NCI-H526 treated with DMSO at 0.1 percent for 48 hours (cell line): Measurements from ENCODE around the gene GDPD3.

Experiments used
- DNase-seq: peaks from one replicate; lab custom pipeline; 2025; lab: John Stamatoyannopoulos, UW

GDPD3 gene

DNA sequence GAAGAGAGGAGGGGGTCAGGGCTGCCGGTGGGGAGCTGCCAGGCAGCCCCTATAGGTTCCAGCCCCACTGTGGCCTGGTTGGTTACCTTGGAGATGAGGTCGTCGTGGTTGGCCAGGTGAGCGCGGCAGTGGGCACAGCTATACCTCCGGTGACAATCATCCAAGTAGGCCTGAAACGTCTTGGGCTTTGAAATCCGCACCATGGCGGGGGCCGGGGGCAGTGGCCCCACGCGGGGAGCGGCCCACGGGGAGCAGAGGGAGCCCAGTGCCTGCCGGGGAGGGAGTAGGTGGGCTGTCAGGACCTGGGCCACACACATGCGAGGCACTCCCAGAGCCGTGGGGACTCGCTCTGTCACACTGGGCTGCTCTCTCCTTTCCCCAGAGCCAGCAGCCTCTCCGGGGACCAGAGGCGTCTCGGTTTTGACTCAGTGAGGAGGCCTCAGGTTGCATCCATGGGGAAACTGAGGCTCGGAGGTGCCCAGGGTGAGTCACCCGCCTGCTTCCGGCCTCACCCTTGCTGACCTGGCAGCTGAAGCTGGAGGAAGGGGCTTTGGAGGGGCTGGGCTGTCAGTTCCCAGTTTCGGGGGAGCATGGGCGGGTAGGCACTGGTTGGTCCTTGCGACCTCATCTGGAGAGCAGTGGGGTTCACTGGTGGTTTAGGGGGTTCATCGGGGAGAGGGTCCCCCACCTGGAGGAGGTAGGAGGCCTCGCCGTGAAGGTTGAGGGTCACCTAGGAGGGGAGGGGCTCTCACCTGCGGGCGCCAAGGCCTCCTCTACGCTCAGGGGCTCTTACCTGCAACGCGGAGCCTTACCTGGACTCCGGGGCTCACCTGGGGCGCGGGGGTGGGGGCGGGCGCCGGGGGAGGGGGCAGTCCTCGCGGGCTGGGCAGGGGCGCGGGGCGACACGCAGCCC lies 17.9 kb downstream of the GDPD3 start:
- DNase-seq, result no peak

DNA sequence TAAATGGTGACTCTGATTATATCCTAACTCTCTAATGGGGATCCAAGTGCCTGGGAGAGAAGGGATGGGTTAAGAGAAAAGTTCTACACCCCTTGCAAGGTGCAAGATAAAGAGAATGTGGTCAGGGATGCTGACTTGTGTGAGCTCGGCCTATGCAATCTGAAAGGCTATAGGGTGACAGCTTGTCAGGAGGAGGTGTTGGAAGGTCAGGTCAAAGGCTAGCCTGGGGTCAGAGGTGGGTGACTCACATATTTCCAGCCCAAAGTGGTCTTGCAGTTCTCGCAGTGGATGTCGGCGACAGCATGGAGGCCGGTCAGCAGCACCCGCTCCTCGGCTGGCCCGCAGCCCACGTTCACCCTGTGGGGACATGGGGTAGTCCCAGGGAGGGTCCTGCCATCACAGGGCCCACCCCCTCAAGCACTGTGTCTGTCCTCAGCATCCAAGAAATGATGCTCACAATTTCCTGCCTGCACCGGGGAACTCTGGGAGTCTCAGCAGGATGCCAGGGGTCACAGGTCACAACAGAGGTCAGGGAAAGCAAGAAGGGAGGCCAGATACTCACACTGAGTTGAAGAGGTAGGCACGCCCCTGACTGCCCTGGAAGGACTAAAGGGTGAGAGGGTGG lies 18.7 kb downstream of the GDPD3 start:
- DNase-seq, result no peak

DNA sequence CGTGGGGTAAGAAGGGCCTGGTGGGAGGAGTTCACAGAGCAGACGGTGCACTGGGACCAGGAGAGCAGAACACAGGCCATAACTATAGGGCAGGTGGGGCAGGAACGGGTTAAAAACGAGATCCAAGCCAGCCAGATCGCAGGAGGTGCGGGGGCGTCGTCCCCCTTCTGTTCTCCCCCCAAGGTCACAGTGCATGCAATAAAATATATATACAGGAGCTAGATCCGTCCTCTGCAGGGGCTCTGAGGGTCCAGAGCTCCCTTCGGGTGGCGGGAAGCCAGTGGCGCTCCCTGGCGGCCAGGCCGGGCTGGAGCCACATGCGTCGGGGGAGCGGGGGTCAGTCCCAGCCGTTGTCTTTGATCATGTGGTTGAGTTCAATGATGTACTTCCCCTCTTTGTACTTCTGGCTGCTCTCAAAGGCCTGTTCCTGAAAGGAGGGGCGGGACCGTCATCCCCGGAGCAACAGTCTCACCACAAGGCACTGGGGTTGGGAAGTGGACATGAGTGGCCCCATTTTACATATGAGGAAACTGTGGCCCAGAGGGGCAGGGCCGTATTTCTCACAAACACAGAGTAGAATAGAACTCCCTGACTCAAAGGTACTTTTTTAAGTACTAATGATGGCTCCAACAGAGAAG lies 20.8 kb downstream of the GDPD3 start:
- peak; percentile 47 for DNase-seq

DNA sequence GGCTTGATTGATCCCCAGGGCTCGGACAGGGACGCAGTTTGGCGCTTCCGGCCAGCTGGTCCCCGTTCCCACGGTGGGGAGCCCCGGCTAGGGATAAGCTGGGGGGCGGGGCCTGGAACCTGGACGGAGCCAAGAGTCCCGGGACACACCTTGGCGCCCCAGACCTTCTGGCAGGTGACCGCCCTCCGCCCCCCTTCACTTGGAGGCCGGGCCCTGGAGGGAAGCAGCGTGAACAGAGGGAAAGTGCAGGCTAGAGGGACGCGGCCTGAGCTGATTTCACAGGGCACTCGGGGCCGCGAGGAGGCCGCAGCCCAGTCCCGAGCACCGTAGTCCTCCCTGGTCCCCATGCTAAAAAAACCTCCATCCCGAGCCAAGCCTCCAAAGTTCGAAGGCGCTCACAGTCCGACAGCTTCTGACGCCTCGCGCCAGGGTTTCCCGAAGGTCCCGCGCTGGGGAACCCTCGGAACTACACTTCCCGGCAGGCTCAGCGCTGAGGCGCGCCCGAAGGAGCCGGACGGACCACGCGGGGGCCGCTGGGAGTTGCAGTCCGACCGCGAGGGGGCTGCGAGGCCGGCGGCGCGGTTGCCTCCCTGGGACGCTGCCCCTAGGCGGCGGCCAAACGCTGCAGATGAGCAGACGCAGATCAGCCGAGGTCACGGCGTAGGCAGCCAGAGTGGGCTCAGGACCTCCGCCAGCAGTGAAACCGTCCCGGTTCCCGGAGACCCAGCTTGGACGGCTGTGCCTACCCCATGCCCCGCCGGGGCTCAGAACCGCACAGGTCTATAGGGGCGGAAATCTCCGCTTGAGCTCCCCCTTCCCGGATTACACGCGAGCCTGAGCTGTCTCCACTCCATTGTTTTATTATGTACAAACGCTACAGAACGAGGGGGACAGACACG lies 21.6 kb downstream of the GDPD3 start, which contains the start of gene TBX6:
TSS of gene TBX6 (minus strand) at position 451 of the 899 bp plus-strand sequence. CDS start 731 bp downstream, outside the sequence.
- DNase-seq, result peak; percentile 71

DNA sequence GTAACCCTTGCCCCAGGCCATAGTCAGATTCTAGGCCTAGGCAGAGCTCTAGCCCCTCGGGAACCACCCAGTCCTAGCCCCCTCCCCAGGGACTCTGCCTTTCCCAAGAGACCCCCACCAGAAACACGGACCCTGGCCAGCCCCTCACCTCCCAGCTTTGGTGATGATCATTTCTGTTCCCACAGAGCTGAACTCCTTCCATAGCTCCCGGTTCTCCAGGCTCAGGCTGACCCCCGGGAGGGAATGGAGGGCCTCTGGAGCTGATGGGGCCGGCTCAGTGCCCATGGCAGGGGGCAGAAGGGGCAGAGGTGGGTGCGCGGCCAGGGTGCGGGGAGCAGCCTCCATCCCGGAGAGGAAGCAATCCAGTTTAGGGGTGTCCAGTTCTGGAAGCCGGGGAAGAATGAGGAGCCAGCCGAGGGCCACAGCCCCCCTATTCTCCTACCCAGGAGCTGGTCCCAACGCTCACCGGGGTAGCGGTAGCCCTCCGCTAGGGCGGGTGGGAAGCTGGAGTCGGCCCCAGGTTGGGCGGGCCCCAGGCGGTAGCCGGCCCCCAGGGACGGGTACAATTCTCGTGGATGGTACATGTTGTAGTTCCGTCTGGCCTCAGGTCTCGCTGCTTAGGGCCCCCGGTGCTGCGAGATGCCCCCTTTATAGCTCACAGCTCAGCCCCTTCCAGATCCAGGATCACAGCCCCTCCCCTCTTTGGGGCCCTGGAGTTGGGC lies 22.6 kb downstream of the GDPD3 start:
- DNase-seq, result no peak

DNA sequence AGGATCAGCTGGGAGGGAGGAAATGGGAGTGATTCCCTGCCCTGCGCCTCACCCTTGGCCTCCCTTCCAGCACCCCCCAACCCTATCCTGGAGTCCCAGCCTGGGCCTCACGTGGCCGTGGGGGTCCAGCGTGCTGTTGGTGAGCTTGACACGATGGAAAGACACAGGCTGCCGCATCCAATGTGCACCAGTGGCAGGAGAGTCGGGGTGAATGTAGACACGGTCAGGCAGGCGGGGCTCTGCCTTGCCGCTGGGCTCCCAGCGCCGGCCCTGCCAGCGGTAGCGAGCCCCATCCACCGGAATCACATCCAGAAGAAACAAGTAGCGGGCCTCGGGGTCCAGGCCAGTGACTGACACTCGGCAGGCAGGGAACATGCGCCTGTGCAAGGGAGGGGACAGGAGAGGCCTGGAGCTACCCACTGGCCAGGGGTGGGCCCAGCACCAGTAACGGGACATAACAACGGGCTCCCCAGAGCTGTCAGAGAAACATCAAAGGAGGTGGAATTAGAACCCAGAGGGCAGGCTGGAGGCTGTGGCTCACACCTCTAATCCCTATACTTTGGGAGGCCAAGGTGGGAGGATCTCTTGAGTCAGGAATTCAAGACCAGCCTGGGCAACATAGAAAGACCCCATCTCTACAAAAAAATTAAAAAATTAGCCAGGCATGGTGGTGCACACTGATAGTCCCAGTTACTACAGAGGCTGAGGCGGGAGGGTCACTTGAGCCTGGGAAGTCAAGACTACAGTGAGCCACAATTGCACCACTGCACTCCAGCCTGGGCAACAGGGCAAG lies 24.3 kb downstream of the GDPD3 start:
- no peak for DNase-seq

DNA sequence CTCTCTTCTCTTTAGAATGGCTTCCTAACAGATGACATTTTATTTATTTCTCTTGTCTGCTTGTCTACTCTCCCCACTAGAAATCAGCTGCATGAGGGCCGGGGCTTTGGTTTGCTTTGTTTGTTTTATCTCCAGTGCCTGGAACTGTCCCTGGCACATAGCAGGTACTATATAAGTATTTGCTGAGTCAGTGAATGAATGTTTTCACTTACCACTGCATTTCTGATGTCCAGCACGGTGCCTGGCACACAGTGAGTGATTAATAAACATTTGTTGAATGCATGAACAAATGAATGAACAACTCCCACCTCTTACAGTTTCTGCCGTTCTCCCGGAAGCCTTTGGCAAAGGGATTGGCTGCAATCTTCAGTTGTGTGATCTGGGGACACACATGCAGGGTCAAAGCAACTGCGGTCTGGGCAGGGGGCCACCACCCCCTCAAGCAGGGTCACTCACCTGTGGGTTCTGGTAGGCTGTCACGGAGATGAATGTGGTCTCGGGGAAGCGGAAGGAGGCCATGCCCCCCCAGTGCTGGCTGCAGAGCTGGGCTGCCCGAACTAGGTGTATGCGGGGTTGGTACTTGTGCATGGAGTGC lies 25.0 kb downstream of the GDPD3 start:
- no peak for DNase-seq

DNA sequence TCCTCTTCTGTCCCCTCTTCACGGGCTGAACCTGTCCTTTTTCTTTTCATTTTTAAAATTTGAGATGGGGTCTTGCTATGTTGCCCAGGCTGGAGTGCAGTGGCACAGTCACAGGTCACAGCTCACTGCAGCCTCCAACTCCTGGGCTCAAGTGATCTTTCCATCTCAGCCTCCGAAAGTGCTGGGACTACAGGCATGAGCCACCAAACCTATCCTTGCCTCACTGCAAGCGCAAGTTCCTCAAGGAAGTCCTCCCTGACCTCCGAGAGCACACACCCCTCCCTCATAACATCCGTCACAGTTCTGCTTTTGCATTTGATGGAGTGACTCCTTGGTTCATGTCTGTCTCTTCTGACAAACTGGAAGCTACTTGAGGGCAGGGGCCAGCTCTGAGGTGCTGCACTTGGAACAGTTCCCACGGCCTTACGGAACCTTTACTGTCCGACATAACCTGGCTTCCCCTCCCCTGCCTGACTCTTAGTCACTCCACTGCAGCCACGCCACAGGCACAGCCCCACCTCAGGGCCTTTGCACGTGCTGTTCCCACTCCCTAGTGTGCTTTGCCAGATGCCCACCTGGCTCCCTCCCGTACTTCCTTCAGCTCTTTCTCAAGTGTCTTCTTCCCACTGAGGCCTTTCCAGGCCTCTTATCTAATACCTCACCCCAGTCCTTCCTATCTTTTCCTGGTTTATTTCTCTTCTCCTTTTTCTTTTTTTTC lies 26.0 kb downstream of the GDPD3 start:
- no peak for DNase-seq

DNA sequence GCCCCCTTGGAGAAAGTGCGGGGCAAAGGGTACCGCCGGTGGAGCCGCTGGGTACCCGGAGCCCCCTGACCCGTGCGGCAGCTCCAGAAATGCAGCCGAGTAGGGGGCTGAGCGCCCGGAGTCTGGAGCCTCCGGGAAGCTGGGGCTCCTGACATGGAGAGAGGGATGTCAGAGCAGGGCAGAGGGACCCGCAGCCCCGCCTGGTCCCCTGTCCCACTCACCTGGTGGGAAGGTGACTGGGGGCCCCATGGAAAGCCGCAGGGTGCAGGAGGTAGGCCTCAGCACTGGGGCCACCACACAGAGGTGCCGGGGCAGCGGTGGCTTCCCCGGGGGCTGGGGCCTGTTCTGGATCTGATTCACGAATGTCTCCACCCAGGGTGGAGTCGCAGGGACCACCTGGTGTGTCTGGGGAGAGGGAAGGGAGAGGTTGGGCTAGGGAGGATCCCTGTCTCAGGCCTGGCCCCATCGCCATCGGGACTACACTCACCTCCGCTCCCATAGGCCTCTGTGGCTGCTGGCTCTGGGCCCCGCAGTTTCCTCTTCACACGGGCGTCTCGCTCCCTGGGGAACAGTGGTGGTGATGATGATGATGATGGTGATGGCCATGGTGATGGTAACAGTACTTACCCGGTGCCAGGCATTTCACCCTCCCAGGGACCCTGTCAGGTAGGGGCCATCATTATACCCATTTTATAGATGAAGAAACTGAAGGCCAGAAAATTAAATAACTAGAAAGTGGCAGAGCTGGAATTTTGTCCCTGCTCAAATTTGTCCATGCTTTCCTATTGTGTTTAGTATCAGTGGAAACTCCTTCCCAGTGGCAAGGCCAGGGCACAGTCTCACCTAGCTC lies 26.8 kb downstream of the GDPD3 start:
- no peak for DNase-seq

DNA sequence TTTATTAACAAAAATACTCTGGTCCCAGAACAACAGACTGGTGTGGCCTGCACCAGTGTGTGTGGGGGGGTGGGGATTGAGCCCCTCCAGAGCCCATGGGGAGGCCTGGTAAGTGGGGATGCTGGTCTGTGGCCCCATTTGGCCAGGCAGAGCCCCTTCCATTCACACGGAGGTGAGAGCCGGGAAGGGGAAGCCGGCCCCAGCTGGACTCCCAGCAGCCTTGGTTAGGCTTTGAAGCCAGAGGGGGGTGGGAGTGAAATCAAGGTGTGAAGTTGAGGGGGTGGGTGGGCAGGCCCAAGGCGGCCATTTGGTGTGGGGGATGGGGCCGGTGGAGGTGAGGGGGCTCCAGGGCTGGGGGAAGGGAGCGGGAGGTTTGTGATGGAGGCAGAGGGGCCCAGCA lies 27.5 kb downstream of the GDPD3 start:
- no peak for DNase-seq

DNA sequence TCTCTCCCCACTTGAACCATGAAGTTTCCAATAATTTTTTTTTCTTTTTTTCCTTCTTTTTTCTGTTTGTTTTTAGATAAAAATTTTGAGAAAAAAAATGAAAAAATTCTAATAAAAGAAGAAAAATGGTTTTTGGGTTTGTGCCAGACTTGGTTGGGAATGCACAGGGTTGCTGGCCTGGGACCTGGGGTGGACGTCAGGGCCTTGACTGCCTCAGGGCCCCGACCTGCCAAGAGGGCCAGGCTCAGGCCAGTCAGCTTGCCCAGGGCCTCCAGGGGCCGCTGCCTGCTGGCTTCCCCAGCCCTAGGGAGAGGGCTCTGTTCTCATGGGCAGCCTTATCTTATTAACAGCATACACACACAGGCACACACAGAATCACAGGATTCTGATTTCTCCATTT lies 28.1 kb downstream of the GDPD3 start:
- DNase-seq, result no peak

DNA sequence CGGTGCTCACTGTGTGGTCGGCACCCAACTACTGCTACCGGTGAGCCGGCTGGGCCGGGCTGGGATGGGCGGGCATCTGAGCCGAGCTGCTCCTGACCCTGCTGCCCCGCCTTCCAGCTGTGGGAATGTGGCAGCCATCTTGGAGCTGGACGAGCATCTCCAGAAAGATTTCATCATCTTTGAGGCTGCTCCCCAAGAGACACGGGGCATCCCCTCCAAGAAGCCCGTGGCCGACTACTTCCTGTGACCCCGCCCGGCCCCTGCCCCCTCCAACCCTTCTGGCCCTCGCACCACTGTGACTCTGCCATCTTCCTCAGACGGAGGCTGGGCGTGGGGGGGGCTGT lies 28.5 kb downstream of the GDPD3 start:
- no peak for DNase-seq

DNA sequence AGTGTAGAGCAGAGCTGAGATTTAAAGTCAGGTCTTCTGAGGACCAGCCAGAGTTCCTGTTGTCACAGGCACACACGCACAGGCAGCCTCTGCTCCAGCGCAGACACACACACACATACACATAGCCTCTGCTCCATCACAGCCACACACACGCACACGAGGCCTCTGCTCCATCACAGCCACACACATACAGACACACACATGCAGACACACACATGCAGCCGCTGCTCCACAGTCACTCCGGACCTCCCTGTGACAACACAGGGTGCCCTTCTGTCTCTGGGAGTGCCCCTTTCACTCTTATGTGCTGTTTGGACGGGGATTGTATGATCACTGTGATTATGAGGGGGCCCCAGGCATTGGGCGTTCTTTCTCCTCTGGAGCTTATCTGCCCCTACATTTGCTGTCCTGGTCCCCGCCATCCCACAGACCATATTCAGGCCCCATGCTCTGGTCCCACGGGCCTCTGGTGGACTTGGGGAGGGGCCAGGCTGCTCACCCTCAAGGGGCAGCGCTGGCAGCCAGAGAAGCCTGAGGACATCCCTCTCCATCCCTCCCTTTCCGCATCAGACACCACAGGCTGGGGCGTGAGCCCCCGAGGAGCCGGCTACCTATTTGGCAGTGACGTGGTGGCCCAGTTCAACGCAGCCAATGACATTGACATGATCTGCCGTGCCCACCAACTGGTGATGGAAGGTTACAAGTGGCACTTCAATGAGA lies 29.1 kb downstream of the GDPD3 start:
- DNase-seq, result no peak

DNA sequence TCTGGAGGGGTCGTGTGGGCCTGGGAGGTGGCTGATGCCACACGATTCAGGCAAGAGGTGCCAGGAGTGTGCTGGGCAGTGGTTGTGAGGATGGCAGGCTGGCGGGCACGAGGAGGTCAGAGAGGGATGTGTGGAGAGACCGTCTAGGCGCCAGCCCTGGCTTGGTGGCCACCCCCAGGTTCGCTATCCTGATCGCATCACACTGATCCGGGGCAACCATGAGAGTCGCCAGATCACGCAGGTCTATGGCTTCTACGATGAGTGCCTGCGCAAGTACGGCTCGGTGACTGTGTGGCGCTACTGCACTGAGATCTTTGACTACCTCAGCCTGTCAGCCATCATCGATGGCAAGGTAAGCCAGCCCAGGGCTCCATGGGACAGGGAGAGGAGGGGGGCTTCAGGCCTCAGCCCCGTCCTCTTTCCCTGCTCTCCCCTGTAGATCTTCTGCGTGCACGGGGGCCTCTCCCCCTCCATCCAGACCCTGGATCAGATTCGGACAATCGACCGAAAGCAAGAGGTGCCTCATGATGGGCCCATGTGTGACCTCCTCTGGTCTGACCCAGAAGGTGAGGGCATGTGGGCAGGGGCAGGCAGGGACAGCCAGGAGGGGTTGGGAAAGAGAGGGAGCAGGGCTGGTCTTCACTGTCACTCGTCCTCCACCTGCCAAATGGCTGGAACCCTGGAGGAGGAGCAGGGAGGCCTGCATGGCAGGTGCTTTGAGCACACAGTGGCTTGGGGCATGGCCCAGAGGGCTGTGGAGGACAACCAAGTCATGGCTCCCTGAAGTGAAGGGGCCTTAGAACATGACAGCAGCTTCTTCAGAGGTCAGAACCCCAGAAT lies 29.9 kb downstream of the GDPD3 start:
- DNase-seq, result no peak

DNA sequence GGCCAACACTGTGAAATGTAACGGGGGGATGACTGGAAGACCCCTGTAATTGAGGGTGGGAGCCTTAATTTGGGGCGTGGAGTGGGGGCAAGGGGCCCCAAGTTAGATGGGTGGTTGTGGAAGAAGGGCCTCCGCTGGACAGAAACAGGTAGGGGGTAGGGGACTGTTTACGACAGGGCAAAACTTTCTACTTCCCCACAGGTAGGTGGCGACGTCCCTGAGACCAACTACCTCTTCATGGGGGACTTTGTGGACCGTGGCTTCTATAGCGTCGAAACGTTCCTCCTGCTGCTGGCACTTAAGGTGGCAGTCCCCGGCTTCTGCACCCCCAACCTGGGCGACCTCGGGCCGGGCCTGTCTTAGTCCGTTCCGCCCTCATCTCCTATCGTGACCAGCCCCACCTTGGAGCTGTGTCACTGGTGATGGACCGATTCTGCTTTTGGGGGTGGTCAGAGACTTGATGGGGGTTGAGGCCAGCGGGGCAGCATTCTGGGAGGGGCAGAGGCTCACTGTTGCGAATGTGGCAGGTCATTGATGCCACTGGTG lies 30.7 kb downstream of the GDPD3 start:
- DNase-seq, result no peak

DNA sequence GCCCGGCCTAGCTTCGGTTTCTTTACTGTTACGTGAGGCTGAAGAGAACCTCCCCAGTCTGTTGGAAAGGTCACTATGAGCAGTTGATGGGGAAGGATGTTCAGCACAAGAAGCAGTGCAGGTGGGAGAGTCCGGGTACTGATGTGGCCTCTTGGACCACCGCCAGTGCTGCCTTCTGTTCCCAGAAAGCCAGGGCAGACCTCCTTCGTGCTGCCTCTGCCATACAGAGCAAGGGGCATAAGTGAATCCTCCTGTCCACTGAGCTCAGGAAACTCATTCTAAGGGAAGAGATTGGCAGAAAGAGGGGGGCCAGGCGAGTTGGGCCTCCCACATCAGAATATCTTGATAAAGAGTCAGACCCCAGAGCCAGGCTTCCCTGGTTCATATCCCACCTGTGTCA lies 33.9 kb downstream of the GDPD3 start:
- no peak for DNase-seq

DNA sequence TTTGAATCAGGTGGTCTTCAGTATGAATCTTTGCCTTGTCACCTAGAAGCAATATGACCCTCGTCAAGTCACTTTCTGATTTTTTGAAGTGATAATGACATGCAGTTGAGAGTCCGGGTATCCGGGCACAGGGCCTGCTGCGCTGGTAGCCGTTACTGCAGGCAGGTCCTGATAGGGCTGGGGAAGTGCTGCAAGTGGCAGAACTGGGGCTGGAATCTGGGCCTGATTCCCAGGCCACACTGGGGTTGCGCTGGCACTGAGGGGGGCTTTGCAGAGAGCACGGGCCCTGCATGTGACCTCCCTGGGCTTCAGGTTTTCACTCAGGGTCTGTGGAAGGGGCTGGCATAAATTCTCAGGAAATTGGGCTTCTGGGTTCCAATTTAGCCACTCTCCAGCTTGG lies 34.6 kb downstream of the GDPD3 start:
- no peak for DNase-seq
